Mononuclear cell (primary cell): ENCODE data around the gene CYP20A1. TPM values are rescaled to one million over a fixed set of nuclear protein-coding genes. Genes with fewer than 3 reads are reported as not detected.
"Not testable (repeated sequence)": the region's sequence is repeated elsewhere in the genome, so short reads cannot be mapped to it uniquely, and the experiment has no call there.

ENCODE experiments used
- H3K27me3 ChIP-seq: 2 replicates; pipeline ENCODE4 v1.6.0; 2011; ENCODE audit warnings: low read length, control low read depth; ENCODE audit not compliant: insufficient read depth
- H3K4me1 ChIP-seq: 2 replicates; pipeline ENCODE4 v1.5.1; 2011; ENCODE audit warnings: mild to moderate bottlenecking, low read length, control low read depth; ENCODE audit not compliant: insufficient read depth
- H3K4me3 ChIP-seq: 2 replicates; pipeline ENCODE4 v1.5.1; 2011; ENCODE audit warnings: mild to moderate bottlenecking, low read length, moderate library complexity
- H3K9me3 ChIP-seq: 2 replicates; pipeline ENCODE4 v1.5.1; 2011; ENCODE audit warnings: low read depth, mild to moderate bottlenecking, control low read depth, low read length
- total RNA-seq: library from RNA; depleted of rRNA; stranded (reverse); fragments of >200 nt; gene quantifications from one replicate; pipeline ENCODE4 v1.2.3, GENCODE V29; 2012

Gene CYP20A1
- total RNA-seq = 36.8 TPM

GRCh38 chr2:203238704-203239526 lies at the start of gene CYP20A1:
TSS of gene CYP20A1 (plus strand) at chr2:203239018. CDS start at chr2:203239063, 45 bp downstream.
- peak within 1 kb of the TSS; percentile 95 for H3K4me3 ChIP-seq
- no peaks in the 10 kb centered on the region for H3K9me3 ChIP-seq
- H3K27me3 ChIP-seq = no peaks in the 10 kb centered on the region
- peaks cover 29% of the 10 kb centered on the region for H3K4me1 ChIP-seq

- not testable (repeated sequence) for H3K4me3 ChIP-seq, H3K27me3 ChIP-seq, H3K9me3 ChIP-seq, H3K4me1 ChIP-seq
Measured at GRCh38 chr2:203190547-203190946, 48.3 kb upstream of the CYP20A1 start.

- not testable (repeated sequence) for H3K4me3 ChIP-seq, H3K4me1 ChIP-seq, H3K27me3 ChIP-seq, H3K9me3 ChIP-seq
Measured at GRCh38 chr2:203191026-203191425, 47.8 kb upstream of the CYP20A1 start.

- Histone ChIP-seq H3K4me3 (no peak overlapping the region), H3K4me1 (no peaks in the 10 kb centered on the region), H3K27me3 (no peaks in the 10 kb centered on the region), H3K9me3 (no peaks in the 10 kb centered on the region)
Measured at GRCh38 chr2:203191961-203192360, 46.9 kb upstream of the CYP20A1 start.

- no peaks in the 10 kb centered on the region for H3K4me1 ChIP-seq
- H3K27me3 ChIP-seq = no peaks in the 10 kb centered on the region
Measured at GRCh38 chr2:203195331-203196036, 43.3 kb upstream of the CYP20A1 start.

GRCh38 chr2:203200866-203201265 lies 38.0 kb upstream of the CYP20A1 start:
- H3K9me3 ChIP-seq = no peaks in the 10 kb centered on the region
- no peaks in the 10 kb centered on the region for H3K27me3 ChIP-seq
- no peaks in the 10 kb centered on the region for H3K4me1 ChIP-seq
- H3K4me3 ChIP-seq = no peak overlapping the region

More at GRCh38 chr2:203195331-203196036, 43.3 kb upstream of the CYP20A1 start:
- no peaks in the 10 kb centered on the region for H3K9me3 ChIP-seq
- H3K4me3 ChIP-seq = no peak overlapping the region

GRCh38 chr2:203201426-203201825 lies 37.4 kb upstream of the CYP20A1 start:
- no peaks in the 10 kb centered on the region for H3K4me1 ChIP-seq
- no peaks in the 10 kb centered on the region for H3K27me3 ChIP-seq
- H3K4me3 ChIP-seq = no peak overlapping the region
- no peaks in the 10 kb centered on the region for H3K9me3 ChIP-seq

GRCh38 chr2:203209538-203209937 lies 29.3 kb upstream of the CYP20A1 start:
- Histone ChIP-seq H3K27me3 (no peaks in the 10 kb centered on the region), H3K4me3 (no peak overlapping the region), H3K9me3 (no peaks in the 10 kb centered on the region), H3K4me1 (no peaks in the 10 kb centered on the region)

- Histone ChIP-seq H3K4me3 (no peak overlapping the region), H3K4me1 (no peaks in the 10 kb centered on the region), H3K9me3 (no peaks in the 10 kb centered on the region), H3K27me3 (no peaks in the 10 kb centered on the region)
Measured at GRCh38 chr2:203225423-203226039, 13.3 kb upstream of the CYP20A1 start.

GRCh38 chr2:203229674-203230073 lies 9.1 kb upstream of the CYP20A1 start:
- not testable (repeated sequence) for H3K9me3 ChIP-seq, H3K4me1 ChIP-seq, H3K4me3 ChIP-seq, H3K27me3 ChIP-seq

- Histone ChIP-seq H3K4me1 (peaks cover 29% of the 10 kb centered on the region), H3K4me3 (no peak overlapping the region), H3K9me3 (no peaks in the 10 kb centered on the region), H3K27me3 (no peaks in the 10 kb centered on the region)
Measured at GRCh38 chr2:203237346-203238238, 1.2 kb upstream of the CYP20A1 start.

GRCh38 chr2:203238292-203238703 lies 520 bp upstream of the CYP20A1 start:
- H3K4me1 ChIP-seq = peaks cover 29% of the 10 kb centered on the region
- H3K4me3 ChIP-seq = peak overlapping the region; percentile 95
- no peaks in the 10 kb centered on the region for H3K27me3 ChIP-seq
- H3K9me3 ChIP-seq = no peaks in the 10 kb centered on the region

- Histone ChIP-seq H3K4me3 (no peak overlapping the region), H3K4me1 (peaks cover 29% of the 10 kb centered on the region), H3K27me3 (no peaks in the 10 kb centered on the region), H3K9me3 (no peaks in the 10 kb centered on the region)
Measured at GRCh38 chr2:203240491-203240890, 1.7 kb downstream of the CYP20A1 start.

- Histone ChIP-seq H3K4me1 (peaks cover 28% of the 10 kb centered on the region), H3K27me3 (no peaks in the 10 kb centered on the region), H3K9me3 (no peaks in the 10 kb centered on the region), H3K4me3 (no peak overlapping the region)
Measured at GRCh38 chr2:203242518-203242917, 3.7 kb downstream of the CYP20A1 start.
